ENCODE data around the gene SYNC.

- TF ChIP-seq CTCF (conservative IDR thresholded peaks at IDR 0.05 in 1 of 2, IDR thresholded peaks at IDR 0.05 in 1 of 2; ENCODE audit: low read depth in 1 of 2, low read length in 2 of 2) (no peak), EZH2 (IDR thresholded peaks at IDR 0.05; ENCODE audit: low read length, missing control alignments) (no peak)
Observed at GRCh38 chr1:32746130-32746529, 43.6 kb upstream of the SYNC start.
